H1 (cell line): ENCODE results near the gene SH2D2A. TPM values are rescaled to one million over a fixed set of nuclear protein-coding genes. Genes with fewer than 3 reads are reported as not detected.

ENCODE experiments used
- CTCF ChIA-PET: fragments of 300-600 bp; sonication (Branson Sonifier 250); formaldehyde crosslinking; loops from one replicate; lab custom pipeline; 2021; ENCODE audit not compliant: partially characterized antibody; lab: Charles Lee
- POLR2A ChIA-PET: fragments of 300-600 bp; sonication (Branson Sonifier 250); formaldehyde crosslinking; loops from one replicate; lab custom pipeline; 2021; ENCODE audit warnings: inconsistent platforms; ENCODE audit not compliant: partially characterized antibody; lab: Charles Lee
- DNase-seq, 2 experiments: peaks; one replicate each; pipeline versions ENCODE4 v3.0.0 to v3.0.0-alpha.2; 2010 to 2022; ENCODE audit warnings: low spot score in 2 of 2, low read depth in 1 of 2, mixed read lengths in 1 of 2
- FAIRE-seq: peaks from 2 replicates; lab custom pipeline; 2011; peaks lifted over from hg19 to GRCh38; lab: Jason Lieb, UNC
- H2AFZ ChIP-seq: 2 replicates; pipeline ENCODE4 v1.8.1; 2012; ENCODE audit warnings: low read length, inconsistent platforms
- H2AK5ac ChIP-seq: 2 replicates; pipeline ENCODE4 v1.6.1; 2013; ENCODE audit warnings: low read depth, low read length
- H2BK120ac ChIP-seq: replicated peaks from 2 replicates; pipeline ENCODE3; 2013; ENCODE audit warnings: low read depth, low read length, inconsistent platforms
- H2BK12ac ChIP-seq: 2 replicates; pipeline ENCODE4 v1.6.1; 2013; ENCODE audit warnings: low read depth, low read length
- H2BK15ac ChIP-seq: 2 replicates; pipeline ENCODE4 v1.6.1; 2013; ENCODE audit warnings: low read length
- H2BK20ac ChIP-seq: 2 replicates; pipeline ENCODE4 v1.6.1; 2013; ENCODE audit warnings: low read length
- H2BK5ac ChIP-seq: 2 replicates; pipeline ENCODE4 v1.6.1; 2013; ENCODE audit warnings: low read depth, low read length
- H3K14ac ChIP-seq: 2 replicates; pipeline ENCODE4 v1.6.1; 2013; ENCODE audit warnings: inconsistent platforms; ENCODE audit not compliant: insufficient read length
- H3K18ac ChIP-seq: 2 replicates; pipeline ENCODE4 v1.6.1; 2013; ENCODE audit warnings: low read length; ENCODE audit errors: extremely low read depth
- H3K23ac ChIP-seq: 2 replicates; pipeline ENCODE4 v1.6.1; 2013; ENCODE audit warnings: inconsistent platforms; ENCODE audit not compliant: insufficient read length
- H3K23me2 ChIP-seq: 2 replicates; pipeline ENCODE4 v1.6.1; 2013; ENCODE audit warnings: low read depth, low read length
- H3K27ac ChIP-seq: 2 replicates; pipeline ENCODE4 v1.6.1; 2011; ENCODE audit warnings: low read depth, low read length, inconsistent platforms
- H3K27me3 ChIP-seq, 4 experiments: replicated peaks in 1 of 4; 1 replicate in 1 of 4; 2 replicates in 3 of 4; pipeline versions ENCODE4 v1.6.1 to v1.8.1; 2011 to 2013; ENCODE audit warnings: low read length in 3 of 4, mild to moderate bottlenecking in 3 of 4, inconsistent platforms in 2 of 4, mixed read lengths in 2 of 4, moderate library complexity in 1 of 4; ENCODE audit not compliant: control insufficient read depth in 3 of 4, insufficient read depth in 3 of 4; ENCODE audit errors: extremely low read depth in 1 of 4
- H3K36me3 ChIP-seq, 4 experiments: 2 replicates each; pipeline versions ENCODE4 v1.6.1 to v1.8.1; 2011 to 2013; ENCODE audit warnings: mild to moderate bottlenecking in 4 of 4, low read length in 3 of 4, moderate library complexity in 2 of 4, control low read depth in 1 of 4, inconsistent platforms in 1 of 4; ENCODE audit not compliant: insufficient read depth in 4 of 4, control insufficient read depth in 2 of 4
- H3K4ac ChIP-seq: replicated peaks from 2 replicates; pipeline ENCODE3; 2013; ENCODE audit warnings: low read length, low read depth, mixed read lengths, inconsistent platforms; ENCODE audit not compliant: insufficient read length
- H3K4me1 ChIP-seq, 4 experiments: replicated peaks in 1 of 4; 1 replicate in 1 of 4; 2 replicates in 3 of 4; pipeline versions ENCODE4 v1.6.1 to v1.8.1; 2011 to 2013; ENCODE audit warnings: low read length in 3 of 4, inconsistent platforms in 2 of 4, mixed read lengths in 1 of 4; ENCODE audit not compliant: insufficient read depth in 4 of 4, control insufficient read depth in 3 of 4
- H3K4me2 ChIP-seq, 2 experiments: 2 replicates each; pipeline versions ENCODE4 v1.6.1 to v1.8.1; 2011 to 2013; ENCODE audit warnings: low read depth in 2 of 2, low read length in 2 of 2, control low read depth in 1 of 2, inconsistent platforms in 1 of 2, mild to moderate bottlenecking in 1 of 2; ENCODE audit not compliant: insufficient read depth in 1 of 2
- H3K4me3 ChIP-seq, 4 experiments: fragments of 200-600, 300-600 bp in 1 of 4; sonication (generic), shearing (Covaris generic), sonication (Bioruptor Twin) in 1 of 4; 2 replicates each; pipeline versions ENCODE4 v1.5.1 to v1.8.1; 2011 to 2016; ENCODE audit warnings: low read length in 4 of 4, low read depth in 3 of 4, control low read depth in 2 of 4, inconsistent platforms in 2 of 4, mild to moderate bottlenecking in 2 of 4, mixed read lengths in 1 of 4, moderate library complexity in 1 of 4; ENCODE audit not compliant: insufficient read depth in 2 of 4; ENCODE audit errors: extremely low read depth in 1 of 4
- H3K56ac ChIP-seq: replicated peaks from 2 replicates; pipeline ENCODE3; 2013; ENCODE audit warnings: low read depth, mild to moderate bottlenecking, mixed read lengths, low read length, inconsistent platforms; ENCODE audit not compliant: insufficient read length
- H3K79me1 ChIP-seq: 2 replicates; pipeline ENCODE4 v1.6.1; 2013; ENCODE audit warnings: low read depth, low read length, control low read depth
- H3K79me2 ChIP-seq, 2 experiments: 2 replicates each; pipeline versions ENCODE4 v1.6.1 to v1.8.1; 2012 to 2013; ENCODE audit warnings: low read length in 2 of 2, mild to moderate bottlenecking in 2 of 2, inconsistent platforms in 1 of 2; ENCODE audit not compliant: insufficient read depth in 2 of 2, control insufficient read depth in 1 of 2
- H3K9ac ChIP-seq, 4 experiments: replicated peaks in 1 of 4; 1 replicate in 1 of 4; 2 replicates in 3 of 4; pipeline versions ENCODE4 v1.6.1 to v1.8.1; 2011 to 2013; ENCODE audit warnings: low read depth in 3 of 4, low read length in 3 of 4, control low read depth in 2 of 4, mild to moderate bottlenecking in 2 of 4, moderate library complexity in 2 of 4, inconsistent platforms in 1 of 4; ENCODE audit errors: extremely low read depth in 1 of 4
- H3K9me3 ChIP-seq, 2 experiments: 2 replicates each; pipeline versions ENCODE4 v1.6.1 to v1.8.1; 2012 to 2013; ENCODE audit warnings: mild to moderate bottlenecking in 2 of 2, moderate library complexity in 2 of 2, control low read depth in 1 of 2, inconsistent platforms in 1 of 2, low read depth in 1 of 2, low read length in 1 of 2, mixed read lengths in 1 of 2; ENCODE audit not compliant: insufficient read depth in 2 of 2
- H4K20me1 ChIP-seq, 2 experiments: replicated peaks in 1 of 2; 2 replicates each; pipeline versions ENCODE3 to v1.8.1; 2011 to 2013; ENCODE audit warnings: inconsistent platforms in 2 of 2, low read length in 2 of 2, mild to moderate bottlenecking in 1 of 2; ENCODE audit not compliant: insufficient read depth in 2 of 2, control insufficient read depth in 1 of 2
- H4K5ac ChIP-seq: 2 replicates; pipeline ENCODE4 v1.6.1; 2013; ENCODE audit warnings: low read length, low read depth, mixed read lengths, inconsistent platforms; ENCODE audit not compliant: insufficient read length
- H4K8ac ChIP-seq: 2 replicates; pipeline ENCODE4 v1.8.0; 2013; ENCODE audit warnings: mild to moderate bottlenecking, moderate library complexity, low read length, inconsistent platforms; ENCODE audit not compliant: insufficient read depth; ENCODE audit errors: extremely low read depth
- H4K91ac ChIP-seq: replicated peaks from 2 replicates; pipeline ENCODE3; 2013; ENCODE audit warnings: low read length, mixed read lengths, inconsistent platforms; ENCODE audit not compliant: insufficient read length
- EZH2 ChIP-seq: fragments of 200-600 bp; sonication (generic); IDR thresholded peaks from 2 replicates; pipeline ENCODE4 v1.7.1; 2012; ENCODE audit warnings: low read depth, mild to moderate bottlenecking, moderate library complexity, low read length, inconsistent platforms; ENCODE audit not compliant: severe bottlenecking
- HDAC6 ChIP-seq: IDR thresholded peaks from one replicate; pipeline ENCODE4 v1.7.1; 2012; ENCODE audit warnings: low read depth, mild to moderate bottlenecking, inconsistent platforms, low read length, moderate library complexity
- JUND ChIP-seq: IDR thresholded peaks from 2 replicates; pipeline ENCODE4 v1.6.1; 2011; ENCODE audit warnings: mild to moderate bottlenecking, improper control_type of control experiment, low read length
- TCF12 ChIP-seq: IDR thresholded peaks from 2 replicates; pipeline ENCODE4 v1.6.1; 2011; ENCODE audit warnings: low read depth, mild to moderate bottlenecking, low read length
- USF2 ChIP-seq: IDR thresholded peaks from 2 replicates; pipeline ENCODE4 v1.6.1; 2011; ENCODE audit warnings: low read length, improper control_type of control experiment
- WGBS, 2 experiments: shearing (Covaris generic) in 1 of 2; methylation state at CpG; one replicate each; pipeline versions ENCODE4 v1.1.6 to v1.1.7; 2013 to 2015; ENCODE audit warnings: low lambda C conversion rate in 2 of 2, mixed read lengths in 2 of 2, inconsistent platforms in 1 of 2, low coverage in 1 of 2, missing lambda C conversion rate in 1 of 2; ENCODE audit not compliant: insufficient replicate concordance in 2 of 2, insufficient coverage in 1 of 2, insufficient read length in 1 of 2; ENCODE audit errors: extremely low coverage in 1 of 2, missing lambda C conversion rate in 1 of 2; 5-methylcytosine and 5-hydroxymethylcytosine counted together
- polyA plus RNA-seq, 7 experiments: library from polyadenylated mRNA; depleted of rRNA in 3 of 7; stranded (reverse) in 5 of 7; unstranded in 2 of 7; fragments of >200 nt in 5 of 7; fragments of 200-250 nt in 2 of 7; gene quantifications; 1 replicate in 5 of 7; 2 replicates in 1 of 7; 4 replicates in 1 of 7; pipeline versions ENCODE4 v1.2.1 to v1.2.3, GENCODE V29; 2011 to 2013; ENCODE audit warnings: missing spikeins in 2 of 7, mixed read lengths in 2 of 7
- total RNA-seq: library from RNA; stranded (reverse); fragmentation: NEBNext Ultra II Directional; extraction: Animal tissue kit (Norgen Biotek cat#: 25700); gene quantifications from 2 replicates; pipeline ENCODE4 v1.2.1, GENCODE V29; 2021
- TF ChIP-seq, protein P1 (sequence below): IDR thresholded peaks from 2 replicates; pipeline ENCODE4 v1.6.1; 2012; ENCODE audit warnings: inconsistent platforms

Gene SH2D2A
- total and polyA plus RNA-seq, 2 of the 8 experiments (the other 6 are each of a cell fraction or from before 2014, with no cell fraction given) = 3.3 to 7.9 TPM

- Histone ChIP-seq H3K56ac (no peak overlapping the region), H2BK5ac (no peak overlapping the region), H3K9me3 (no peaks in the 10 kb centered on the region), H3K23ac (no peak overlapping the region), H2AFZ (no peak overlapping the region), H3K23me2 (no peaks in the 10 kb centered on the region; the same call in 1 of the 2 replicates), H3K14ac (no peak overlapping the region), H2AK5ac (no peak overlapping the region), H2BK15ac (no peak overlapping the region), H4K5ac (no peak overlapping the region), H3K79me1 (no peaks in the 10 kb centered on the region), H3K27ac (no peak overlapping the region), H3K4me1 (no peaks in the 10 kb centered on the region), H2BK20ac (no peak overlapping the region), H4K20me1 (no peaks in the 10 kb centered on the region), H3K4ac (no peak overlapping the region), H3K36me3 (no peaks in the 10 kb centered on the region), H2BK12ac (no peak overlapping the region), H3K79me2 (no peaks in the 10 kb centered on the region), H4K8ac (no peak overlapping the region), H4K91ac (no peak overlapping the region), H3K4me3 (no peak overlapping the region), H3K18ac (no peak overlapping the region), H3K27me3 (peaks cover 0 to 5% (median 3%) of the 10 kb centered on the region in 4 experiments; a peak in 4 of 7 replicates), H3K4me2 (no peak overlapping the region), H3K9ac (no peak overlapping the region), H2BK120ac (no peak overlapping the region)
- 90% methylated on average over 5 of the region's 5 CpGs; no CpG with 5 or more reads in 1 of the 2 experiments for WGBS, 2 experiments
- FAIRE-seq (no peak), DNase-seq (no peak)
- TF ChIP-seq TCF12 (no peak), EZH2 (no peak), HDAC6 (no peak), USF2 (no peak), JUND (no peak)
- TF ChIP-seq, protein P1, sequence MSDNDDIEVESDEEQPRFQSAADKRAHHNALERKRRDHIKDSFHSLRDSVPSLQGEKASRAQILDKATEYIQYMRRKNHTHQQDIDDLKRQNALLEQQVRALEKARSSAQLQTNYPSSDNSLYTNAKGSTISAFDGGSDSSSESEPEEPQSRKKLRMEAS = no peak
- ChIA-PET CTCF (interaction anchor here (0.7 to 22.0 kb wide), 5 partner anchors 14 to 98 kb away, joined by 3 to 556 read pairs (median 137); partner anchors contain the start of genes INSRR, ISG20L2, METTL25B and NTRK1), POLR2A (interaction anchor here (1.8 kb wide), 1 partner anchor 9 kb away, joined by 7 read pairs; no protein-coding TSS in a partner anchor)
Measured at GRCh38 chr1:156823210-156823790, 6.7 kb upstream of the SH2D2A start.
